H1 (cell line): ENCODE data around the gene PRDM5. TPM values are rescaled to one million over a fixed set of nuclear protein-coding genes. Genes with fewer than 3 reads are reported as not detected.

Experiments used
- HDAC6 ChIP-seq: IDR thresholded peaks from one replicate; pipeline ENCODE4 v1.7.1; 2012; ENCODE audit warnings: low read depth, mild to moderate bottlenecking, inconsistent platforms, low read length, moderate library complexity
- SIX5 ChIP-seq: IDR thresholded peaks from 2 replicates; pipeline ENCODE4 v1.6.1; 2011; ENCODE audit warnings: mild to moderate bottlenecking, low read depth, low read length
- SP1 ChIP-seq: IDR thresholded peaks from 2 replicates; pipeline ENCODE4 v1.6.1; 2011; ENCODE audit warnings: low read depth, low read length
- polyA plus RNA-seq, 7 experiments: library from polyadenylated mRNA; depleted of rRNA in 3 of 7; stranded (reverse) in 5 of 7; unstranded in 2 of 7; fragments of >200 nt in 5 of 7; fragments of 200-250 nt in 2 of 7; gene quantifications; 1 replicate in 5 of 7; 2 replicates in 1 of 7; 4 replicates in 1 of 7; pipeline versions ENCODE4 v1.2.1 to v1.2.3, GENCODE V29; 2011 to 2013; ENCODE audit warnings: missing spikeins in 2 of 7, mixed read lengths in 2 of 7
- total RNA-seq: library from RNA; stranded (reverse); fragmentation: NEBNext Ultra II Directional; extraction: Animal tissue kit (Norgen Biotek cat#: 25700); gene quantifications from 2 replicates; pipeline ENCODE4 v1.2.1, GENCODE V29; 2021
- TF ChIP-seq, protein P1 (sequence below): fragments of 300-600 bp; sonication (generic); IDR thresholded peaks from 2 replicates; pipeline ENCODE4 v1.7.1; 2012; ENCODE audit warnings: low read length, moderate library complexity, mild to moderate bottlenecking, inconsistent platforms; ENCODE audit not compliant: insufficient replicate concordance
- TF ChIP-seq, protein P2 (sequence below): IDR thresholded peaks from 2 replicates; pipeline ENCODE4 v1.6.1; 2012; ENCODE audit warnings: inconsistent platforms

PRDM5 gene
- total and polyA plus RNA-seq, 2 of the 8 experiments (the other 6 are each of a cell fraction or from before 2014, with no cell fraction given) = 8.2 to 23.4 TPM

DNA sequence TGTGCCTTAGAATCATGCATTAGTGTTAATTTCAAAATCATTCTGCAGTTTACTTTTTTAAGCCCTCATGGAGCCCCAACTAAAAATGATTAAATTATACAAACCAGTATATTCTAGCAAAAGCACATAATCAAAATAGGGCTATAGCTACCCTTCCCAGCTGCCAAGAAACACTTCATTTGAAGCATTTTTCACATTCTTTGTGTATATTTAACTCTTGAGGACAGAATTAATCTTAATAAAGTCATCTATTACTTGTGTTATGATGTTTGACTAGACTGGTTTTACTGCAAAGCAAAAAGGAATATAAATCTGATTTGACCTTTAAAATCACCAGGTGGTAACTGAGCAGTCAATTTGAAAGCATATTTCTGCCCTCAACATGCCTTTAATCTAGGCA lies 145.1 kb downstream of the PRDM5 start (continued):
- TF ChIP-seq, protein P1, sequence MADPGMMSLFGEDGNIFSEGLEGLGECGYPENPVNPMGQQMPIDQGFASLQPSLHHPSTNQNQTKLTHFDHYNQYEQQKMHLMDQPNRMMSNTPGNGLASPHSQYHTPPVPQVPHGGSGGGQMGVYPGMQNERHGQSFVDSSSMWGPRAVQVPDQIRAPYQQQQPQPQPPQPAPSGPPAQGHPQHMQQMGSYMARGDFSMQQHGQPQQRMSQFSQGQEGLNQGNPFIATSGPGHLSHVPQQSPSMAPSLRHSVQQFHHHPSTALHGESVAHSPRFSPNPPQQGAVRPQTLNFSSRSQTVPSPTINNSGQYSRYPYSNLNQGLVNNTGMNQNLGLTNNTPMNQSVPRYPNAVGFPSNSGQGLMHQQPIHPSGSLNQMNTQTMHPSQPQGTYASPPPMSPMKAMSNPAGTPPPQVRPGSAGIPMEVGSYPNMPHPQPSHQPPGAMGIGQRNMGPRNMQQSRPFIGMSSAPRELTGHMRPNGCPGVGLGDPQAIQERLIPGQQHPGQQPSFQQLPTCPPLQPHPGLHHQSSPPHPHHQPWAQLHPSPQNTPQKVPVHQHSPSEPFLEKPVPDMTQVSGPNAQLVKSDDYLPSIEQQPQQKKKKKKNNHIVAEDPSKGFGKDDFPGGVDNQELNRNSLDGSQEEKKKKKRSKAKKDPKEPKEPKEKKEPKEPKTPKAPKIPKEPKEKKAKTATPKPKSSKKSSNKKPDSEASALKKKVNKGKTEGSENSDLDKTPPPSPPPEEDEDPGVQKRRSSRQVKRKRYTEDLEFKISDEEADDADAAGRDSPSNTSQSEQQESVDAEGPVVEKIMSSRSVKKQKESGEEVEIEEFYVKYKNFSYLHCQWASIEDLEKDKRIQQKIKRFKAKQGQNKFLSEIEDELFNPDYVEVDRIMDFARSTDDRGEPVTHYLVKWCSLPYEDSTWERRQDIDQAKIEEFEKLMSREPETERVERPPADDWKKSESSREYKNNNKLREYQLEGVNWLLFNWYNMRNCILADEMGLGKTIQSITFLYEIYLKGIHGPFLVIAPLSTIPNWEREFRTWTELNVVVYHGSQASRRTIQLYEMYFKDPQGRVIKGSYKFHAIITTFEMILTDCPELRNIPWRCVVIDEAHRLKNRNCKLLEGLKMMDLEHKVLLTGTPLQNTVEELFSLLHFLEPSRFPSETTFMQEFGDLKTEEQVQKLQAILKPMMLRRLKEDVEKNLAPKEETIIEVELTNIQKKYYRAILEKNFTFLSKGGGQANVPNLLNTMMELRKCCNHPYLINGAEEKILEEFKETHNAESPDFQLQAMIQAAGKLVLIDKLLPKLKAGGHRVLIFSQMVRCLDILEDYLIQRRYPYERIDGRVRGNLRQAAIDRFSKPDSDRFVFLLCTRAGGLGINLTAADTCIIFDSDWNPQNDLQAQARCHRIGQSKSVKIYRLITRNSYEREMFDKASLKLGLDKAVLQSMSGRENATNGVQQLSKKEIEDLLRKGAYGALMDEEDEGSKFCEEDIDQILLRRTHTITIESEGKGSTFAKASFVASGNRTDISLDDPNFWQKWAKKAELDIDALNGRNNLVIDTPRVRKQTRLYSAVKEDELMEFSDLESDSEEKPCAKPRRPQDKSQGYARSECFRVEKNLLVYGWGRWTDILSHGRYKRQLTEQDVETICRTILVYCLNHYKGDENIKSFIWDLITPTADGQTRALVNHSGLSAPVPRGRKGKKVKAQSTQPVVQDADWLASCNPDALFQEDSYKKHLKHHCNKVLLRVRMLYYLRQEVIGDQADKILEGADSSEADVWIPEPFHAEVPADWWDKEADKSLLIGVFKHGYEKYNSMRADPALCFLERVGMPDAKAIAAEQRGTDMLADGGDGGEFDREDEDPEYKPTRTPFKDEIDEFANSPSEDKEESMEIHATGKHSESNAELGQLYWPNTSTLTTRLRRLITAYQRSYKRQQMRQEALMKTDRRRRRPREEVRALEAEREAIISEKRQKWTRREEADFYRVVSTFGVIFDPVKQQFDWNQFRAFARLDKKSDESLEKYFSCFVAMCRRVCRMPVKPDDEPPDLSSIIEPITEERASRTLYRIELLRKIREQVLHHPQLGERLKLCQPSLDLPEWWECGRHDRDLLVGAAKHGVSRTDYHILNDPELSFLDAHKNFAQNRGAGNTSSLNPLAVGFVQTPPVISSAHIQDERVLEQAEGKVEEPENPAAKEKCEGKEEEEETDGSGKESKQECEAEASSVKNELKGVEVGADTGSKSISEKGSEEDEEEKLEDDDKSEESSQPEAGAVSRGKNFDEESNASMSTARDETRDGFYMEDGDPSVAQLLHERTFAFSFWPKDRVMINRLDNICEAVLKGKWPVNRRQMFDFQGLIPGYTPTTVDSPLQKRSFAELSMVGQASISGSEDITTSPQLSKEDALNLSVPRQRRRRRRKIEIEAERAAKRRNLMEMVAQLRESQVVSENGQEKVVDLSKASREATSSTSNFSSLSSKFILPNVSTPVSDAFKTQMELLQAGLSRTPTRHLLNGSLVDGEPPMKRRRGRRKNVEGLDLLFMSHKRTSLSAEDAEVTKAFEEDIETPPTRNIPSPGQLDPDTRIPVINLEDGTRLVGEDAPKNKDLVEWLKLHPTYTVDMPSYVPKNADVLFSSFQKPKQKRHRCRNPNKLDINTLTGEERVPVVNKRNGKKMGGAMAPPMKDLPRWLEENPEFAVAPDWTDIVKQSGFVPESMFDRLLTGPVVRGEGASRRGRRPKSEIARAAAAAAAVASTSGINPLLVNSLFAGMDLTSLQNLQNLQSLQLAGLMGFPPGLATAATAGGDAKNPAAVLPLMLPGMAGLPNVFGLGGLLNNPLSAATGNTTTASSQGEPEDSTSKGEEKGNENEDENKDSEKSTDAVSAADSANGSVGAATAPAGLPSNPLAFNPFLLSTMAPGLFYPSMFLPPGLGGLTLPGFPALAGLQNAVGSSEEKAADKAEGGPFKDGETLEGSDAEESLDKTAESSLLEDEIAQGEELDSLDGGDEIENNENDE = no peak
- TF ChIP-seq, protein P2, sequence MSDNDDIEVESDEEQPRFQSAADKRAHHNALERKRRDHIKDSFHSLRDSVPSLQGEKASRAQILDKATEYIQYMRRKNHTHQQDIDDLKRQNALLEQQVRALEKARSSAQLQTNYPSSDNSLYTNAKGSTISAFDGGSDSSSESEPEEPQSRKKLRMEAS = no peak
- no peak for TF ChIP-seq HDAC6
- TF ChIP-seq SP1 = no peak
- TF ChIP-seq SIX5 = no peak
